Left hindlimb (tissue), 1 donor: Measurements from ENCODE around the gene SOX12.
"Not testable (repeated sequence)": the region's sequence is repeated elsewhere in the genome, so short reads cannot be mapped to it uniquely, and the experiment has no call there.

Experiments
- DNase-seq: peaks from one replicate; pipeline ENCODE4 v3.0.0-alpha.2; 2018

The SOX12 gene

DNA sequence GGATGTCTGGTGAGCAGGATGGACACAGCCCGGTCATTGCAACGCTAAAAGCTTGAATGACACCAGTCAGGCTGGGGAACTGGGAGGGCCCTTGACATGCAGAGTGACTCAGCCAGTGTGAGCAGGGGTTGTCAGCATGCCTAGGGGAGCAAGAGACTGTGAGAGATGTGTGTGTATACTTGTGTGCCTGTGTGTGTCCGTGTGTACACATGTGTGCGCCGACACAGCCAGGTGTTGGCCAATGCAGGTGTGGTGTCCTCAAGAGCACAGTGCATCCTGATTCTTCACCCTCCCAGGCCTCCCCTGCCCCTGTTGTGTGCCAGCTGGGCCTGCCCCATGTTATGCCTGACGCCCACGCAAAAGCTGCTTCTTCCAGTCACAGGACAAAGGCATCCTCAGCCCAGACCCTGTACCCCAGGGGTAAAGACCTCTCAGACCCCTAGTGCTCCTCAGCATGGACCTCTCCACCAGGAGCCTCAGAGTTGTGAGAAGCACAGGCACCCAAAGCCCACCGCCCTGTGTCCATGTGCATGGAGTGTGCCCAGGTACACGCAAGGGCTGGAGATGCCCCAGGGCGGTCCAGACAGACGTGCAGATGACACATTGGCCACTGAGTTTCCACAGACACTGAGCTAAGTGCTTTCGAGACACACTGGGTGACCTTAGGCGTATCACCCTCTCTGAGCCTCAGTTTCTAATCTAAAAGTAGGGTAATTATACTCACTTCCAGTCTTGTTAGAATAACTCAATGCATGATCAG is 38.1 kb downstream of the SOX12 start:
- no peak for DNase-seq

DNA sequence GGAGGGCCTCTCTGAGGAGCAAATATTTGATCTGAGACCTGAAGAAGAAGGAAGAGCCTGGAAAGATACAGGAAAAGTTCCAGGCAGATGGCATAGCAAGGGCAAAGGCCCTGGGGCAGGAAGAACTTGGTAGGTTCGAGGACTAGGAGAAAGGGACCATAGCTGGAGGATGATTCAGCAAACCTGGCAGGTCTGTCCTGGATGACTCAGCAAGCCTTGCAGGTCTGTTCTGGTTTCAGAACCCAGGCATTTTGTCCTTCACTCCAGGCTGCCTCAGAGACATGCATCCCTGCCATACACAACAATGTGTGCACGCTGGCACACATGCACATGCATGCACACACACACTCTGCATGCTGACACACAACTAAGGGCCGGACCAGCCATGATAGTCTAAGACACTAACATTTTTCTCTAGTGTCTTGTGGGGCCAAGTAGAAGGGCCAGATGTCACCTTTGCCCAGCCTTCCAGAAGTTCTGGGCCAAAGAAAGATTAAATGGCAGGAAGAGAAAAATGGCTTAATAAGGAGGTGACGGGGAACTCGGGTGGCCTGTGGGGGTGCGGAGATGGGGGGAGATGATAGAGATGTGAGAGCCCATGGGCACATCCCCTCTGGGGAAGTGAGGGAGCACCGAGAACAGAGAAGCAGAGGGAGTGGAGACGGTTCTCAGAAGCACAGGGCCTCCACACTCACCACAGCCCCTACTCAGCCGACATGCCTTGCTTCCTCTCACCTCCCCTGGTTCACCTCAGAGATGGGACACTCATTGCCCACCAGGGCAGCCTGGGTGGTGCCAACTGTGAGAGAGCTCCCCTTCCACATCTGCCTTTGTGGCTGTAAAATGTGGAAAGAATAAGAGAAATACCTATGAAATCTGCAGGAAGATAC is 39.8 kb downstream of the SOX12 start:
- no peak for DNase-seq

DNA sequence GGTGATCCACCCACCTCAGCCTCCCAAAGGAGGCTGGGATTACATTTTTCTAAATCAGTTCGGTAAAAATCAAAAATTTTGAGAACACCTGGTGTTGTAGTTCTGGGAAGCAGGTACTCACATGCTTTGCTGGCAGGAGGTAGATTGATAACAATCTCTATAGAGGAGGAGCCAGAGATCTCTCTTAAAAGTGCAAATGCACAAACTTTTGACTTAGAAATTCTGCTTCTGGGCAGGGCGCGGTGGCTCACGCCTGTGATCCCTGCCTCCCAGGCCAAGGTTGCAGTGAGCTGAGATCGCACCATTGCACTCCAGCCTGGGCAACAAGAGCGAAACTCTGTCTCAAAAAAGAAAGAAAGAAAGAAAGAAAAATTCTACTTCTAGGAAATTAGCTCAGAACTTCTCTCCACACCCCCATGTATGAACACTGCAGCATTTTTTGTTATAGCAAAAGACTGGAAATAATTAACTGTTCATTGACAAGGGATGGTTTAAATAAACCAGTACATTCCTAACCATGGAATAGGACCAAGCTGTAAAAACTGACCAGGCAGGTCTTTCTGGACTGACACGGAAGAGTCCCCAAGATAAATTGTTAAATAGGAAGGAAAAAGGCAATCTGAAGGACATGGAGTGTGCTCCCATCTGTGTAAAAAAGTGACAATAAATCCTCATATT is 40.8 kb downstream of the SOX12 start:
- no peak for DNase-seq

DNA sequence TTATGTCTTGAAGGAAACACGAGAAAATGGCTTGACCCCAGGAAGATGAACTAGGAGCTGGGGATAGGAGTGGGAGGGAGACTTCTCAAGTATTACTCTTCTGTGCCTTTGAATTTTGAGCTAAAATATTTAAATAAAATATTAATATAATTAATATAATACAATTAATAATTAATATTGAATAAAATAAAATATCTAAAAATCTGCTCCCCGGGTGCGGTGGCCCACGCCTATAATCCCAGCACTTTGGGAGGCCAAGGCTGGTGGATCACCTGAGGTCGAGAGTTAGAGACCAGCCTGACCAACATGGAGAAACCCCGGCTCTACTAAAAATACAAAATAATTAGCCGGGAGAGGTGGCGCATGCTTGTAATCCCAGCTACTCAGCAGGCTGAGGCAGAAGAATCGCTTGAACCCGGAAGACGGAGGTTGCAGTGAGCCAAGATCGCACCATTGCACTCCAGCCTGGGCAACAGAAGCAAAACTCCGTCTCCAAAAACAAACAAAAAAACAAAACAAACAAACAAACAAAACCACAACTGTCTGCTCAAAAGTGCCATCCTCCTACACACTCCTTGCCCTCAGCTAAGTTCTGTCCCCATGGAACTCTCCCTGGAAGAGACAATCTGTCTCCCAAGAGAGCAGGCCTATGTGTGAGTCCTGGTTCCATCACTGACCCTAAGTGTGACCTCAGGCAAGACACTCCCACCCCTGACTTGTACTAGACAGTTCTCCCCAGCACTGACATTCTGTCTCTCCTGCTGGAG is 41.5 kb downstream of the SOX12 start:
- no peak for DNase-seq

DNA sequence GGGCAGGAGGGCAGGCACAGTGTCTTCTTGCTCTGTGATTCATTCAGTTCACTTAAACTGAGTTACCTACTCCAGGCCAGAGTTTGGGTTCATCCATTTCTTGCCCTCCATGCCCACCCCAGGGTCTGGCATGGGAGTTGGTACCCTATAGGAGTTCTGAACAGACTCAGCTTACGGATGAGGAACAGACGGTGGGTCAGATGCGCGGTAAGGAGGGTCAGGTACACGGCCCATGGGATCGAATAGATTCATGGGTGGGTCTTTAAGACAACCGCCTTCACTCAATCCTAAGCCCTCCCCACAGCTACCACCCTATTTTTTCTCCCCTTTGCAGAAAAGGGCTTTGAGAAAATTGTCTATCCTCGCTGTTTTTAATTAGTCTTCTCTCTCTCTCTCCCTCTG is 42.1 kb downstream of the SOX12 start:
- no peak for DNase-seq

DNA sequence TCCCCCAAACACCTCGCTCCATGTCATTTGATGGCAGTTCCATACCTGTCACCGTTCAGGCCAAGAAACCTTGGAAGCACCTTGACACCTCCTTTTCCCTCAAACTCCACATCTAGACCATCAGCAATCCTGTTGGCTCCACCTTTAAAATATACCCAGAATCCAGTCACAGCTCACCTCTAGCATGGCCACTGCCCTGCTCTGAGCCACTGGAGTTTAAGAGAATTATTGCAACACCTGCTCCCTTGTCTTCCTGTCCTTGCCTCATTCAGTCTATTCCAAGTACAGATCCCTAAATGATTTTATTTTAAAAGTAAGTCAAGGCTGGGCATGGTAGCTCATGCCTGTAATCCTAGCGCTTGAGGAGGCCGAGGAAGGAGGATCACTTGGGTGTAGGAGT is 43.6 kb downstream of the SOX12 start:
- DNase-seq = no peak

GRCh38 chr20:370151-370600 is 44.8 kb downstream of the SOX12 start:
- no peak for DNase-seq

DNA sequence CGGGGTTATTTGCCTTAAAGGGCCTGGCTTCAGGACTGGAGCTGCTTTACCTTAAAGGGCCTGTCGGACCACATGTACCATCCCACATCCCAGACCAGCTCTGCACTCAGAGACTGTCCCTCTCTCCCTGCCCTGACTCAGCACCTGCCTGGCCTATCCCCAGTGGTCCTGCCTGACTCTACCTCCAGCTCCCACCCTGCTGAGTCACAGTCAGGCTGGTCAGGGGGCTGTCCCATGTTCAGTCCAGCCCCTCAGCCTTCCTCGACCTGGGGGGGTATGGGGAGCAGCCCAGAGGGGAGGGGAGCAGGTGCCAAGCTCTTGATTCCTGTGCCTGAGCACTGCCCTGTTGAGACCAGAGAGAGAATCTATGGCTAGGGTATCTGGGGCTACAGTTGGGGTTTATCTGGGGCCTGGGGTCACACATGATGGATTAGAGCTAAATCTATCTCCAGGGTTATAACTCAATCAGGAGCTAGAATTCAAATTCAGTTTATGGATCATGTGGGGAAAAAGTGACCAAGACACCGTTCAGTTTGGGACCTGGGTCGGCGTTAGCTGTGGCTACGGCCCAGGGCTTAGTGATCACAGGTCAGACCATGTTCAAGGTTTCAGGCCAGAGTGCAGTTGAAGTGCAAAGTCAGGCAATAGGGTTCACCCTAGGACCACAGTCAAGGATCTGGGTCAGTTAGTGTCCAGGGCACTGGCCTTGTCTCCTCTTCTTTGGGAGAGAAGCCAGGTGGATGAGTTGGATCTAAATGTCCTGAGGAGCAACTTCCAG is 45.8 kb downstream of the SOX12 start:
- DNase-seq = no peak

DNA sequence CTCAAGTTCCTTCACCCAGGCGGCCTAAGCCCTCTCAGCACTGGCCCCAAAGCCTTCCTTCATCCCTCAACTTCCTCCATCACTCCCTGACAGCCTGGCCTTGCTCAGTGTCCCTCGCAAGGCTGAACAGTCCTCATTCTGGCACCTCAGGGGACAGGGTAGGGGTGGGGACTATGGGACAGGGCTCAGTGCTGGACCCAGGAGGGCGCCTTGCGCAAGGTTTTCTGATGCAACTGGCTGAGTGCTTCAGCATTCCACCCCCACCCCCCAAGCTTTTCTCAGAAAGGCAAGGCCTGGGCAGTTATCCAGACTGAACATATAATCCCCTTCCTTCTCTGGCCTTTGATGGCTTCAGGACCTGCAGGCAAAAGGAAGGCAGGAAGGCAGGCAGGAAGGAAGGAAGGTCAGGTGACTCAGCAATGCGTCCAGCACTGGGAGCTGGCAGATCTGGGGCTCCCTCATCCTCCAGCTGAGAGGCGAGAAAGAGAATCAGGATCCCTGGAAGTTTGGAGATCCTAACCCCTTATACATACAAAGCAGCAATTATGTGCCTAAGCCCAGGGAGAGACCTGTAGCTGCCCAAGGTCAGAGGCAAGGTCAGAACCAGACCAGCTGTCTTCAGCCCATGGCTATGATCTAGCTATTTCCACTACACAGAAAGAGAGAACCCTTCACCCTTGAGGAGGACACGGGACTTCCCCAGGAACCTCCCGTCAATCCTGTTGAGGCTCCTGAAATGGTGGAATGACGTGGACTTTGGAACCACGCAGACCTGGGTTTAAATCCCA is 46.6 kb downstream of the SOX12 start:
- DNase-seq = no peak

- not testable (repeated sequence) for DNase-seq
Observed at GRCh38 chr20:372543-373082, 47.3 kb downstream of the SOX12 start.

DNA sequence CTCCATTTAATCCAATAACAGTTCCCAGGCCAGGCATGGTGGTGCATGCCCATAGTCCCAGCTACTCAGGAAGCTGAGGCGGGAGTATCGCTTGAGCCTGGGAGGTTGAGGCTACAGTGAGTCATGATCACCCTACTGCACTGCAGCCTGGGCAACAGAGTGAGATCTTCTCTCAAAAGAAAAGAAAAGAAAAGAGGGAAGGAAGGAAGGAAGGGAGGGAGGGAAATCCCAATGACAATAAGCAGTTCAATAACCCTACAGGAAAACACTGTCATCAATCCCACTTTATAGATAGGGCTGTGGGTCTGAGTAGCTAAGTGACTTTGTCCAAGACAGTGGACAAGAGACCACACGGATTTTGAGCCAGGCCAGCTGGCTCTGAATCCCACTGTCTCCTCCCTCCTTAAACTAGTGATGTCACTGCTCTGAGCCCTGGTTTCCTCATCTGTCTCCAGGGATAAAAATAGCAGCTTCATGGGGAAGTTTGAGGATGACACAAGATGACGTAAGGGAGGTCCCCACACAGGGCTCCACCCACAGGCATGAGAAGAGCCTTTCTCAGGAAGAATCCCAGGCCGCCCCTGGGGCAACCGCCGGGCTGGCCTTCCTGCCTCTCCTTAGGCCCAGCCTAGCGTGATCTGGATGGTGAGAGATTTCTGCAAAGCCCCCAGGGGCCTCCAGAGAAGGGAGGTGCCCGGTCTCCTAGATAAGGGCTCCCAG is 48.0 kb downstream of the SOX12 start:
- DNase-seq = no peak

DNA sequence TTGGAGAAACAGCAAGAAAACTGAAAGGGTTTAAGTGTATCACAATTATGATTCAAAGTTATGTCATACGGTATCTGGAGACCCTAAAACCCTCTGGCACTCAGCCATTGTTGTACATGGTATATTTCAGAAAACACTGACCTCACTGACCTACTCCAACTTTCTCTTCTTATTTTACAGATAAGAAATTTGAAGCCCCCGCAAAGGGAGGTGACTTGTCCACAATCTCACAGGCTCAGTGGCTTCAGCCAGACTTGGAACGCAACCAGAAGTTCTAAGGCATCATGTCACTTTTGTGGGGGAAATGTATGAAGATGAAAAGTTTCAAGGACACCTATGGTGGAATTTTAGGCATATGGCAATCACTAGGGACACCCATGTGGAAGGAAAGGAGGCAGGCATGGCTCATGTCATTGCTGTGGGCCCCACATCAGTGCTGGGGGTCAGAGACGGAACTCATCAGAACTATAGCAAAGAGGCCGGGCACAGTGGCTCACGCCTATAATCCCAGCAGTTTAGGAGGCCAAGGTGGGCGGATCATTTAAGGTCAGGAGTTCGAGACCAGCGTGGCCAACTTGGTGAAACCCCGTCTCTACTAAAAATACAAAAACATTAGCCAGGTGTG is 50.0 kb downstream of the SOX12 start:
- no peak for DNase-seq

GRCh38 chr20:376089-376488 is 50.7 kb downstream of the SOX12 start:
- no peak for DNase-seq

DNA sequence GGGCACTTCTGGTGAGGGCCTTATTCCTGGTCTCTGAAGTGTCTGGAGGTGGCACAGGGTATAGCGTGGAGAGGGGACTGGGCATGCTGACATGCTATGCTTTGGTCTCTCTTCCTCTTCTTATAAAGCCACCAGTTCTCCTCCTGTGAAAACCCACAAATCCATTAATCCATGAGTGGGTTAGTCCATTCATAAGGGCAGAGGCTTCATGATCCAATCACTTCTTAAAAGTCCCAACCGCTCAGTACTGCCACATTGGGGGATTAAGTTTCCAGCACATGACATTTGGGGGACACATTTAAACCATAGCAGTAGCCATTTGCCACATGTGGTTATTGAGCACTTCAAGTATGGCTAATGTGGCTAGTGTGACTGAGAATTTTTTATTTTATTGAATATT is 51.4 kb downstream of the SOX12 start:
- no peak for DNase-seq

DNA sequence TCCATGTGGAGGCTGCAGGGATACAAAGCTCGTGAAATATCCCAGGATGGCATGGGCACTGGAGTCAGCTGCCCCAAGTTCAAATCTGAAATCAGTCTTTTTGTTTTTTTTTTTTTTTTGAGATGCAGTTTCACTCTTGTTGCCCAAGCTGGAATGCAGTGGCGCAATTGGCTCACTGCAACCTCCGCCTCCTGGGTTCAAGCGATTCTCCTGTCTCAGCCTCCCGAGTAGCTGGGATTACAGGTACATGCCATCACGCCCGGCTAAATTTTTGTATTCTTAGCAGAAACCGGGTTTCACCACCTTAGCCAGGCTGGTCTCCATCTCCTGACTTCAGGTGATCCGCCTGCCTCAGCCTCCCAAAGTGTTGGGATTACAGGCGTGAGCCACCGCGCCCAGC is 52.2 kb downstream of the SOX12 start:
- not testable (repeated sequence) for DNase-seq

GRCh38 chr20:378961-379336 is 53.6 kb downstream of the SOX12 start:
- DNase-seq = no peak
